ENCODE data around the gene PLA2G15. TPM values are rescaled to one million over a fixed set of nuclear protein-coding genes. Genes with fewer than 3 reads are reported as not detected.

PLA2G15 gene
- total RNA-seq, 1 experiment from 2014 or later = 10.2 TPM

- Mint-ChIP-seq H3K27me3 (ENCODE audit: low read depth) (no peaks in the 10 kb centered on the region), H3K9me3 (no peaks in the 10 kb centered on the region), H3K4me1 (peaks cover 3% of the 10 kb centered on the region; the same call in 1 of the 2 replicates), H3K4me3 (no peak overlapping the region), H3K27ac (no peak overlapping the region), H3K36me3 (peaks cover 13% of the 10 kb centered on the region)
- POLR2A ChIA-PET = interaction anchor here (0.6 kb wide), 1 partner anchor 30 kb away, joined by 10 read pairs; no protein-coding TSS in a partner anchor
- no peak for ATAC-seq
- CTCF ChIA-PET = interaction anchor here (1.2 to 2.8 kb wide), 3 partner anchors 11 to 18 kb away, joined by 3 to 11 read pairs (median 7); partner anchors contain the start of gene SLC7A6
- no peak for DNase-seq (ENCODE audit: low spot score)
- TF ChIP-seq AR (CRISPR knock-in tag; IDR thresholded peaks at IDR 0.05) = no peak
- TF ChIP-seq SP1 (CRISPR knock-in tag; conservative IDR thresholded peaks at IDR 0.05) = no peak
- TF ChIP-seq ZNF423 (CRISPR knock-in tag; IDR thresholded peaks at IDR 0.05) = no peak
- TF ChIP-seq, protein P1, sequence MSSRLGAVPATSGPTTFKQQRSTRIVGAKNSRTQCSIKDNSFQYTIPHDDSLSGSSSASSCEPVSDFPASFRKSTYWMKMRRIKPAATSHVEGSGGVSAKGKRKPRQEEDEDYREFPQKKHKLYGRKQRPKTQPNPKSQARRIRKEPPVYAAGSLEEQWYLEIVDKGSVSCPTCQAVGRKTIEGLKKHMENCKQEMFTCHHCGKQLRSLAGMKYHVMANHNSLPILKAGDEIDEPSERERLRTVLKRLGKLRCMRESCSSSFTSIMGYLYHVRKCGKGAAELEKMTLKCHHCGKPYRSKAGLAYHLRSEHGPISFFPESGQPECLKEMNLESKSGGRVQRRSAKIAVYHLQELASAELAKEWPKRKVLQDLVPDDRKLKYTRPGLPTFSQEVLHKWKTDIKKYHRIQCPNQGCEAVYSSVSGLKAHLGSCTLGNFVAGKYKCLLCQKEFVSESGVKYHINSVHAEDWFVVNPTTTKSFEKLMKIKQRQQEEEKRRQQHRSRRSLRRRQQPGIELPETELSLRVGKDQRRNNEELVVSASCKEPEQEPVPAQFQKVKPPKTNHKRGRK (CRISPR knock-in tag; IDR thresholded peaks at IDR 0.05; ENCODE audit: borderline replicate concordance) = no peak
- TF ChIP-seq ZNF219 (CRISPR knock-in tag; IDR thresholded peaks at IDR 0.05; ENCODE audit: borderline replicate concordance) = no peak
- no peak for TF ChIP-seq ELF4 (CRISPR knock-in tag; IDR thresholded peaks at IDR 0.05; ENCODE audit: low read depth)
- no peak for TF ChIP-seq IRF1 (CRISPR knock-in tag; IDR thresholded peaks at IDR 0.05)
- TF ChIP-seq ZNF281 (CRISPR knock-in tag; IDR thresholded peaks at IDR 0.05) = no peak
- no peak for TF ChIP-seq MLX (CRISPR knock-in tag; IDR thresholded peaks at IDR 0.05)
- TF ChIP-seq CREB1 (CRISPR knock-in tag; IDR thresholded peaks at IDR 0.05) = no peak
- no peak for TF ChIP-seq ZNF232 (CRISPR knock-in tag; IDR thresholded peaks at IDR 0.05)
- TF ChIP-seq, protein P2, sequence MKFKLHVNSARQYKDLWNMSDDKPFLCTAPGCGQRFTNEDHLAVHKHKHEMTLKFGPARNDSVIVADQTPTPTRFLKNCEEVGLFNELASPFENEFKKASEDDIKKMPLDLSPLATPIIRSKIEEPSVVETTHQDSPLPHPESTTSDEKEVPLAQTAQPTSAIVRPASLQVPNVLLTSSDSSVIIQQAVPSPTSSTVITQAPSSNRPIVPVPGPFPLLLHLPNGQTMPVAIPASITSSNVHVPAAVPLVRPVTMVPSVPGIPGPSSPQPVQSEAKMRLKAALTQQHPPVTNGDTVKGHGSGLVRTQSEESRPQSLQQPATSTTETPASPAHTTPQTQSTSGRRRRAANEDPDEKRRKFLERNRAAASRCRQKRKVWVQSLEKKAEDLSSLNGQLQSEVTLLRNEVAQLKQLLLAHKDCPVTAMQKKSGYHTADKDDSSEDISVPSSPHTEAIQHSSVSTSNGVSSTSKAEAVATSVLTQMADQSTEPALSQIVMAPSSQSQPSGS (CRISPR knock-in tag; IDR thresholded peaks at IDR 0.05; ENCODE audit: borderline replicate concordance, low read depth) = no peak
- no peak for TF ChIP-seq USF1 (CRISPR knock-in tag; IDR thresholded peaks at IDR 0.05)
These were observed 34.8 kb downstream of the PLA2G15 start for GRCh38 chr16:68279726-68280558.

Data from WTC11 (cell line).